Heart left ventricle (tissue), 13 donors: ENCODE measurements around the gene CLK1.

Experiments
- CTCF ChIP-seq, 12 donors: fragments of 200-600 bp; sonication (generic) in 4 of 12; IDR thresholded peaks; one replicate each; pipeline versions ENCODE4 v1.5.0 to v1.8.0; 2018 to 2022; ENCODE audit warnings: antibody characterized with exemption in 12 of 12, mild to moderate bottlenecking in 5 of 12
- POLR2A ChIP-seq, 2 donors: fragments of 450-650 bp; IDR thresholded peaks; one replicate each; pipeline ENCODE4 v1.6.1; 2017; ENCODE audit warnings: antibody characterized with exemption in 2 of 2, mild to moderate bottlenecking in 2 of 2, moderate library complexity in 2 of 2
- donor health status: ischemic (EF 13 %, LVEDD 7.1; RV severe dilation, severe dysfunction).
- donor health status: DM: no; HTN: yes; CAD: no.
- donor health status: DM: no; HTN: no; CAD: no.
- donor health status: ischemic (EF 25% LVEDD 6.9; RV normal size, moderate dysfunction).
- donor health status: ischemic (EF 25% LVEDD 5.7; RV mildly dilated, moderate dysfunction).
- donor health status: ischemic (EF 35%, LVEDD 5.7; RV mildly dilated, moderate dysfunction).
- donor health status: nonischemic (EF 11% LVEDD 7.7; RV severe dilation, severe dysfunction).
- donor health status: DM: yes; HTN: yes; CAD: no.
- donor health status: PGD.
- donor health status: ischemic (EF 29% LVEDD 5.4; RV normal size, mild dysfunction).
- donor health status: nonischemic (EF 23%, LVEDD 6.1; RV moderate dilation, normal function).

GRCh38 chr2:200888704-200889625 lies 24.5 kb upstream of the CLK1 start, which contains the start of the genes NIF3L1 and PPIL3:
- TF ChIP-seq CTCF (IDR thresholded peaks at IDR 0.05), result no peak
- TF ChIP-seq POLR2A (IDR thresholded peaks at IDR 0.05), result peak in 1 of 2 donors; percentile 48
